H1 (cell line): ENCODE results near the gene NR1I2. TPM values are rescaled to one million over a fixed set of nuclear protein-coding genes. Genes with fewer than 3 reads are reported as not detected.

ENCODE experiments used
- EGR1 ChIP-seq: IDR thresholded peaks from 2 replicates; pipeline ENCODE4 v1.6.1; 2011; ENCODE audit warnings: low read depth, low read length, borderline replicate concordance
- EP300 ChIP-seq, 2 experiments: IDR thresholded peaks; 1 replicate in 1 of 2; 2 replicates in 1 of 2; pipeline ENCODE4 v1.6.1; 2011 to 2012; ENCODE audit warnings: low read depth in 2 of 2, low read length in 2 of 2, mild to moderate bottlenecking in 2 of 2, borderline replicate concordance in 1 of 2, inconsistent platforms in 1 of 2, moderate library complexity in 1 of 2
- SIRT6 ChIP-seq: IDR thresholded peaks from one replicate; pipeline ENCODE4 v1.7.1; 2012; ENCODE audit warnings: low read length, inconsistent platforms
- TAF7 ChIP-seq: optimal IDR thresholded peaks from 2 replicates; pipeline ENCODE3; 2011; ENCODE audit warnings: low read depth, mild to moderate bottlenecking, inconsistent platforms, low read length, moderate library complexity, borderline replicate concordance
- TBP ChIP-seq: IDR thresholded peaks from 2 replicates; pipeline ENCODE4 v1.6.1; 2011; ENCODE audit warnings: low read depth, low read length, improper control_type of control experiment
- YY1 ChIP-seq: IDR thresholded peaks from 2 replicates; pipeline ENCODE4 v1.6.1; 2011; ENCODE audit warnings: low read depth, mild to moderate bottlenecking, low read length
- polyA plus RNA-seq, 7 experiments: library from polyadenylated mRNA; depleted of rRNA in 3 of 7; stranded (reverse) in 5 of 7; unstranded in 2 of 7; fragments of >200 nt in 5 of 7; fragments of 200-250 nt in 2 of 7; gene quantifications; 1 replicate in 5 of 7; 2 replicates in 1 of 7; 4 replicates in 1 of 7; pipeline versions ENCODE4 v1.2.1 to v1.2.3, GENCODE V29; 2011 to 2013; ENCODE audit warnings: missing spikeins in 2 of 7, mixed read lengths in 2 of 7
- total RNA-seq: library from RNA; stranded (reverse); fragmentation: NEBNext Ultra II Directional; extraction: Animal tissue kit (Norgen Biotek cat#: 25700); gene quantifications from 2 replicates; pipeline ENCODE4 v1.2.1, GENCODE V29; 2021
- TF ChIP-seq, protein P1 (sequence below): fragments of 300-600 bp; sonication (generic); IDR thresholded peaks from 2 replicates; pipeline ENCODE4 v1.7.1; 2012; ENCODE audit warnings: low read length, moderate library complexity, mild to moderate bottlenecking, inconsistent platforms; ENCODE audit not compliant: insufficient replicate concordance
- TF ChIP-seq, protein P2 (sequence below): IDR thresholded peaks from 2 replicates; pipeline ENCODE4 v1.6.1; 2011; ENCODE audit warnings: low read depth, mild to moderate bottlenecking, low read length; ENCODE audit not compliant: insufficient read depth

NR1I2 gene
- total and polyA plus RNA-seq, 2 of the 8 experiments (the other 6 are each of a cell fraction or from before 2014, with no cell fraction given): 0.28 to 1.8 TPM

DNA sequence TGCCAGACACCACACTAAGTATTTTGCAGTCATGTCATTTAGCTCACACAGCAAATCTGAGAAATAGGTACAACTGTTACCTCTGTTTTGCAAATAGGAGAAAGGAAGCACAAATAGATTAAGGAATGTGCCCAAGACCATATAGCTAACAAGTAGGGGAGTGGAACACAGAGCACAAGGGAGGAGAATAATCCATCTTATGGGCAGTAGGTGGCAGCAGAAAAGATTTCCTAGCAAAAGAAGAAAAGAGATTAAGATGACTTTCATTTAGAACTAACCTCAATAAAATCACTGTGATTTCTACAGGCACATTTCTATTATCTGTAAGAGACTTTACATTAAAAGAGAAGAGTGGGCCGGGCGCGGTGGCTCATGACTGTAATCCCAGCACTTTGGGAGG is 49.1 kb downstream of the NR1I2 start (continued):
- TF ChIP-seq, protein P1, sequence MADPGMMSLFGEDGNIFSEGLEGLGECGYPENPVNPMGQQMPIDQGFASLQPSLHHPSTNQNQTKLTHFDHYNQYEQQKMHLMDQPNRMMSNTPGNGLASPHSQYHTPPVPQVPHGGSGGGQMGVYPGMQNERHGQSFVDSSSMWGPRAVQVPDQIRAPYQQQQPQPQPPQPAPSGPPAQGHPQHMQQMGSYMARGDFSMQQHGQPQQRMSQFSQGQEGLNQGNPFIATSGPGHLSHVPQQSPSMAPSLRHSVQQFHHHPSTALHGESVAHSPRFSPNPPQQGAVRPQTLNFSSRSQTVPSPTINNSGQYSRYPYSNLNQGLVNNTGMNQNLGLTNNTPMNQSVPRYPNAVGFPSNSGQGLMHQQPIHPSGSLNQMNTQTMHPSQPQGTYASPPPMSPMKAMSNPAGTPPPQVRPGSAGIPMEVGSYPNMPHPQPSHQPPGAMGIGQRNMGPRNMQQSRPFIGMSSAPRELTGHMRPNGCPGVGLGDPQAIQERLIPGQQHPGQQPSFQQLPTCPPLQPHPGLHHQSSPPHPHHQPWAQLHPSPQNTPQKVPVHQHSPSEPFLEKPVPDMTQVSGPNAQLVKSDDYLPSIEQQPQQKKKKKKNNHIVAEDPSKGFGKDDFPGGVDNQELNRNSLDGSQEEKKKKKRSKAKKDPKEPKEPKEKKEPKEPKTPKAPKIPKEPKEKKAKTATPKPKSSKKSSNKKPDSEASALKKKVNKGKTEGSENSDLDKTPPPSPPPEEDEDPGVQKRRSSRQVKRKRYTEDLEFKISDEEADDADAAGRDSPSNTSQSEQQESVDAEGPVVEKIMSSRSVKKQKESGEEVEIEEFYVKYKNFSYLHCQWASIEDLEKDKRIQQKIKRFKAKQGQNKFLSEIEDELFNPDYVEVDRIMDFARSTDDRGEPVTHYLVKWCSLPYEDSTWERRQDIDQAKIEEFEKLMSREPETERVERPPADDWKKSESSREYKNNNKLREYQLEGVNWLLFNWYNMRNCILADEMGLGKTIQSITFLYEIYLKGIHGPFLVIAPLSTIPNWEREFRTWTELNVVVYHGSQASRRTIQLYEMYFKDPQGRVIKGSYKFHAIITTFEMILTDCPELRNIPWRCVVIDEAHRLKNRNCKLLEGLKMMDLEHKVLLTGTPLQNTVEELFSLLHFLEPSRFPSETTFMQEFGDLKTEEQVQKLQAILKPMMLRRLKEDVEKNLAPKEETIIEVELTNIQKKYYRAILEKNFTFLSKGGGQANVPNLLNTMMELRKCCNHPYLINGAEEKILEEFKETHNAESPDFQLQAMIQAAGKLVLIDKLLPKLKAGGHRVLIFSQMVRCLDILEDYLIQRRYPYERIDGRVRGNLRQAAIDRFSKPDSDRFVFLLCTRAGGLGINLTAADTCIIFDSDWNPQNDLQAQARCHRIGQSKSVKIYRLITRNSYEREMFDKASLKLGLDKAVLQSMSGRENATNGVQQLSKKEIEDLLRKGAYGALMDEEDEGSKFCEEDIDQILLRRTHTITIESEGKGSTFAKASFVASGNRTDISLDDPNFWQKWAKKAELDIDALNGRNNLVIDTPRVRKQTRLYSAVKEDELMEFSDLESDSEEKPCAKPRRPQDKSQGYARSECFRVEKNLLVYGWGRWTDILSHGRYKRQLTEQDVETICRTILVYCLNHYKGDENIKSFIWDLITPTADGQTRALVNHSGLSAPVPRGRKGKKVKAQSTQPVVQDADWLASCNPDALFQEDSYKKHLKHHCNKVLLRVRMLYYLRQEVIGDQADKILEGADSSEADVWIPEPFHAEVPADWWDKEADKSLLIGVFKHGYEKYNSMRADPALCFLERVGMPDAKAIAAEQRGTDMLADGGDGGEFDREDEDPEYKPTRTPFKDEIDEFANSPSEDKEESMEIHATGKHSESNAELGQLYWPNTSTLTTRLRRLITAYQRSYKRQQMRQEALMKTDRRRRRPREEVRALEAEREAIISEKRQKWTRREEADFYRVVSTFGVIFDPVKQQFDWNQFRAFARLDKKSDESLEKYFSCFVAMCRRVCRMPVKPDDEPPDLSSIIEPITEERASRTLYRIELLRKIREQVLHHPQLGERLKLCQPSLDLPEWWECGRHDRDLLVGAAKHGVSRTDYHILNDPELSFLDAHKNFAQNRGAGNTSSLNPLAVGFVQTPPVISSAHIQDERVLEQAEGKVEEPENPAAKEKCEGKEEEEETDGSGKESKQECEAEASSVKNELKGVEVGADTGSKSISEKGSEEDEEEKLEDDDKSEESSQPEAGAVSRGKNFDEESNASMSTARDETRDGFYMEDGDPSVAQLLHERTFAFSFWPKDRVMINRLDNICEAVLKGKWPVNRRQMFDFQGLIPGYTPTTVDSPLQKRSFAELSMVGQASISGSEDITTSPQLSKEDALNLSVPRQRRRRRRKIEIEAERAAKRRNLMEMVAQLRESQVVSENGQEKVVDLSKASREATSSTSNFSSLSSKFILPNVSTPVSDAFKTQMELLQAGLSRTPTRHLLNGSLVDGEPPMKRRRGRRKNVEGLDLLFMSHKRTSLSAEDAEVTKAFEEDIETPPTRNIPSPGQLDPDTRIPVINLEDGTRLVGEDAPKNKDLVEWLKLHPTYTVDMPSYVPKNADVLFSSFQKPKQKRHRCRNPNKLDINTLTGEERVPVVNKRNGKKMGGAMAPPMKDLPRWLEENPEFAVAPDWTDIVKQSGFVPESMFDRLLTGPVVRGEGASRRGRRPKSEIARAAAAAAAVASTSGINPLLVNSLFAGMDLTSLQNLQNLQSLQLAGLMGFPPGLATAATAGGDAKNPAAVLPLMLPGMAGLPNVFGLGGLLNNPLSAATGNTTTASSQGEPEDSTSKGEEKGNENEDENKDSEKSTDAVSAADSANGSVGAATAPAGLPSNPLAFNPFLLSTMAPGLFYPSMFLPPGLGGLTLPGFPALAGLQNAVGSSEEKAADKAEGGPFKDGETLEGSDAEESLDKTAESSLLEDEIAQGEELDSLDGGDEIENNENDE: no peak
- TF ChIP-seq YY1: no peak
- no peak for TF ChIP-seq TBP
- no peak for TF ChIP-seq EP300 (IDR thresholded peaks at IDR 0.05; ENCODE audit: borderline replicate concordance in 1 of 2, low read depth in 2 of 2, low read length in 2 of 2)
- TF ChIP-seq SIRT6: no peak
- no peak for TF ChIP-seq TAF7
- TF ChIP-seq, protein P2, sequence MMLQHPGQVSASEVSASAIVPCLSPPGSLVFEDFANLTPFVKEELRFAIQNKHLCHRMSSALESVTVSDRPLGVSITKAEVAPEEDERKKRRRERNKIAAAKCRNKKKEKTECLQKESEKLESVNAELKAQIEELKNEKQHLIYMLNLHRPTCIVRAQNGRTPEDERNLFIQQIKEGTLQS: no peak
- no peak for TF ChIP-seq EGR1
